NCI-H2081 (cell line): ENCODE measurements around the gene KMT2A.

Experiments
- DNase-seq, 2 experiments: peaks; one replicate each; lab custom pipeline; 2025; lab: John Stamatoyannopoulos, UW

The KMT2A gene

DNA sequence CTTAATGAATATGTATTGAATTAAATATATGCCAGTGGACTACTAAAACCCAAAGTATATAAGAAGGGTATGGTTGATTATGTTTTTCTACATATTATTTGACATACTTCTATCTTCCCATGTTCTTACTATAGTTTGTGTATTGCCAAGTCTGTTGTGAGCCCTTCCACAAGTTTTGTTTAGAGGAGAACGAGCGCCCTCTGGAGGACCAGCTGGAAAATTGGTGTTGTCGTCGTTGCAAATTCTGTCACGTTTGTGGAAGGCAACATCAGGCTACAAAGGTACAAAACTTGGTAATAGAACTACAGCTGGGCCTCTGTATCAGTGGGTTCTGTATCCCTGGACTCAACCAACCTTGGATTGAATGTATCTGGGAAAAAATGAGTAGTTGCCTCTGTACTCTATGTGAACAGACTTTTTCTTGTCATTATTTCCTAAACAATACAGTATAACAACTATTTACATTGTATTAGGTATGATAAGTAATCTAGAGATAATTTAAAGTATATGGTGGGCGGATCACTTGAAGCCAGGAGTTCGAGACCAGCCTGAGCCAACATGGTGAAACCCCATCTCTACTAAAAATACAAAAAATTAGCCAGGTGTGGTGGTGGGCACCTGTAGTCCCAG lies 52.3 kb downstream of the KMT2A start:
- peak; percentile 70 to 74 for DNase-seq

DNA sequence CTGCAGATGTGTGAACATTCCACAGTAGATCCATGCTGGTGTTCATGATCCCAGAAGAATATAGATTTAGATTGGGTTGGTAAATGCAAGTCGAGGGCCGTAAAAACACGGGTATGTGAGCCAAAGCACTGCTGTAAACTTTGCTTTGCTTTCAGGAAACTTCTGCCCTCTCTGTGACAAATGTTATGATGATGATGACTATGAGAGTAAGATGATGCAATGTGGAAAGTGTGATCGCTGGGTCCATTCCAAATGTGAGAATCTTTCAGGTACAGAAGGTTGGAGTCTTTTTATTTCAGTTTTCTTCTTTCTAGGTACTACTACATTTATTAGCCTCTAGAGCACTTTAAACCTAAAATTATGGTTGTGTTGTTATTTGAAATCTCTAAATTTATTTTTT lies 54.7 kb downstream of the KMT2A start:
- DNase-seq: no peak

DNA sequence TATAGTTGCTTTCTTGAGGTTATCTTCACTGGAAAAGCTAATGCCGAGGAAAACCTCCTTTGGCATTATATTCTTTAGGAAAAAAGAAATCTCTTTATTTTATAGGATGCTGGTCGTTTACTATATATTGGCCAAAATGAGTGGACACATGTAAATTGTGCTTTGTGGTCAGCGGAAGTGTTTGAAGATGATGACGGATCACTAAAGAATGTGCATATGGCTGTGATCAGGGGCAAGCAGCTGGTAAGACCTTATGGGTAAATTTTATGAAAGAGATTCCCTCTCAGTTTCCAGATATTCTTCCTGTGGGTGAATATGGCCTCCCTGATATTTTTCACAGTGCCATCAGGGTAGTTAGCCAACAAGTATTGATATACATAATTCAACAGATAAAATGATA lies 61.5 kb downstream of the KMT2A start:
- DNase-seq: no peak

DNA sequence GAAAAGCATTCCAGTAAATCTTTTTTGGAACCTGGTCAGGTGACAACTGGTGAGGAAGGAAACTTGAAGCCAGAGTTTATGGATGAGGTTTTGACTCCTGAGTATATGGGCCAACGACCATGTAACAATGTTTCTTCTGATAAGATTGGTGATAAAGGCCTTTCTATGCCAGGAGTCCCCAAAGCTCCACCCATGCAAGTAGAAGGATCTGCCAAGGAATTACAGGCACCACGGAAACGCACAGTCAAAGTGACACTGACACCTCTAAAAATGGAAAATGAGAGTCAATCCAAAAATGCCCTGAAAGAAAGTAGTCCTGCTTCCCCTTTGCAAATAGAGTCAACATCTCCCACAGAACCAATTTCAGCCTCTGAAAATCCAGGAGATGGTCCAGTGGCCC lies 66.9 kb downstream of the KMT2A start:
- DNase-seq: no peak

DNA sequence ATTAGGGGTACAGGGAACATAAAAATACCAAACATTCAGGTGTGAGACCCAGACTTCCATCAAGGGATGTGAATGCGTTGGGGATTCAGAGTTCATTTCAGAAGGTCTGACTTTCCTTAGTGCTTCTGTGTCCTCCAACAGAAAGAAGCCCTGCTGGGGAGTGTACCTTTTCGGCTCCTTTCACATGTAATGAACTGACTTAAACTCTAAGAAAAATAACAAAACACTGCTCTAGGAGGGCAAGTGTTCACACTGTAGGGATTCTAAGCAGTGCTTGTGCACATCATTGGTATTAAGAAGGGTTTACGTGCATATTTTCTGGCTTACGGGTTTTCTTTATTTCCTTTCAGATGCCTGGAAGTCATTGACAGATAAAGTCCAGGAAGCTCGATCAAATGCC lies 75.3 kb downstream of the KMT2A start:
- no peak for DNase-seq

DNA sequence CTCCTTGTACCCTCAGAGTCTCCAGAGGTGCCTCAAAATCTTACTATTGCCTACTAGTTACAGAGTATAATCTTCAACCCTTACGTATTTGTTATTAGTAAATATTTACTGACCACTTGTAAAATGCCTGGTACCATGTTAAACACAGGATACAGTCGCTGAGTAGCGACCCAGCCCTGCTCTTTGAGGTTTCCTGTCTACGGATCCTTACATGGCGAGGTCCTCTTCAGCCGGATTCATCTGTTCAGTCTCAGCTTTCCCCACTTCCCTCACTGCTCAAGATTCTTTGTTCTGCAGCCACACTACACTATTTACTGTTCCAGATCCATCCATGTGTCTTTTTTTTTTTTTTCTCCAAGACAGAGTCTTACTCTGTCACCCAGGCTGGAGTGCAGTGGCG lies 77.8 kb downstream of the KMT2A start:
- DNase-seq: no peak

GRCh38 chr11:118519549-118519948 lies 83.3 kb downstream of the KMT2A start:
- DNase-seq: no peak

DNA sequence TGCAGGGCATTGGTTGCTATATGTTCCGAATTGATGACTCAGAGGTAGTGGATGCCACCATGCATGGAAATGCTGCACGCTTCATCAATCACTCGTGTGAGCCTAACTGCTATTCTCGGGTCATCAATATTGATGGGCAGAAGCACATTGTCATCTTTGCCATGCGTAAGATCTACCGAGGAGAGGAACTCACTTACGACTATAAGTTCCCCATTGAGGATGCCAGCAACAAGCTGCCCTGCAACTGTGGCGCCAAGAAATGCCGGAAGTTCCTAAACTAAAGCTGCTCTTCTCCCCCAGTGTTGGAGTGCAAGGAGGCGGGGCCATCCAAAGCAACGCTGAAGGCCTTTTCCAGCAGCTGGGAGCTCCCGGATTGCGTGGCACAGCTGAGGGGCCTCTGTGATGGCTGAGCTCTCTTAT lies 85.6 kb downstream of the KMT2A start:
- no peak for DNase-seq

DNA sequence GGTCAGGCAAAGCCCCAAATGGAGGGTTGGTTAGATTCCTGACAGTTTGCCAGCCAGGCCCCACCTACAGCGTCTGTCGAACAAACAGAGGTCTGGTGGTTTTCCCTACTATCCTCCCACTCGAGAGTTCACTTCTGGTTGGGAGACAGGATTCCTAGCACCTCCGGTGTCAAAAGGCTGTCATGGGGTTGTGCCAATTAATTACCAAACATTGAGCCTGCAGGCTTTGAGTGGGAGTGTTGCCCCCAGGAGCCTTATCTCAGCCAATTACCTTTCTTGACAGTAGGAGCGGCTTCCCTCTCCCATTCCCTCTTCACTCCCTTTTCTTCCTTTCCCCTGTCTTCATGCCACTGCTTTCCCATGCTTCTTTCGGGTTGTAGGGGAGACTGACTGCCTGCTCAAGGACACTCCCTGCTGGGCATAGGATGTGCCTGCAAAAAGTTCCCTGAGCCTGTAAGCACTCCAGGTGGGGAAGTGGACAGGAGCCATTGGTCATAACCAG lies 86.3 kb downstream of the KMT2A start:
- DNase-seq: peak in 1 of 2 experiments; percentile 4

DNA sequence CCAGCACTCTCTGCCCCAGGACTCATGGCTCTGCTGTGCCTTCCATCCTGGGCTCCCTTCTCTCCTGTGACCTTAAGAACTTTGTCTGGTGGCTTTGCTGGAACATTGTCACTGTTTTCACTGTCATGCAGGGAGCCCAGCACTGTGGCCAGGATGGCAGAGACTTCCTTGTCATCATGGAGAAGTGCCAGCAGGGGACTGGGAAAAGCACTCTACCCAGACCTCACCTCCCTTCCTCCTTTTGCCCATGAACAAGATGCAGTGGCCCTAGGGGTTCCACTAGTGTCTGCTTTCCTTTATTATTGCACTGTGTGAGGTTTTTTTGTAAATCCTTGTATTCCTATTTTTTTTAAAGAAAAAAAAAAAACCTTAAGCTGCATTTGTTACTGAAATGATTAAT lies 88.1 kb downstream of the KMT2A start:
- DNase-seq: no peak

DNA sequence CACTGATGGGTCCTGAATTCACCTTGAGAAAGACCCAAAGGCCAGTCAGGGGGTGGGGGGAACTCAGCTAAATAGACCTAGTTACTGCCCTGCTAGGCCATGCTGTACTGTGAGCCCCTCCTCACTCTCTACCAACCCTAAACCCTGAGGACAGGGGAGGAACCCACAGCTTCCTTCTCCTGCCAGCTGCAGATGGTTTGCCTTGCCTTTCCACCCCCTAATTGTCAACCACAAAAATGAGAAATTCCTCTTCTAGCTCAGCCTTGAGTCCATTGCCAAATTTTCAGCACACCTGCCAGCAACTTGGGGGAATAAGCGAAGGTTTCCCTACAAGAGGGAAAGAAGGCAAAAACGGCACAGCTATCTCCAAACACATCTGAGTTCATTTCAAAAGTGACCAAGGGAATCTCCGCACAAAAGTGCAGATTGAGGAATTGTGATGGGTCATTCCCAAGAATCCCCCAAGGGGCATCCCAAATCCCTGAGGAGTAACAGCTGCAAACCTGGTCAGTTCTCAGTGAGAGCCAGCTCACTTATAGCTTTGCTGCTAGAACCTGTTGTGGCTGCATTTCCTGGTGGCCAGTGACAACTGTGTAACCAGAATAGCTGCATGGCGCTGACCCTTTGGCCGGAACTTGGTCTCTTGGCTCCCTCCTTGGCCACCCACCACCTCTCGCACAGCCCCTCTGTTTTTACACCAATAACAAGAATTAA lies 88.6 kb downstream of the KMT2A start:
- no peak for DNase-seq

DNA sequence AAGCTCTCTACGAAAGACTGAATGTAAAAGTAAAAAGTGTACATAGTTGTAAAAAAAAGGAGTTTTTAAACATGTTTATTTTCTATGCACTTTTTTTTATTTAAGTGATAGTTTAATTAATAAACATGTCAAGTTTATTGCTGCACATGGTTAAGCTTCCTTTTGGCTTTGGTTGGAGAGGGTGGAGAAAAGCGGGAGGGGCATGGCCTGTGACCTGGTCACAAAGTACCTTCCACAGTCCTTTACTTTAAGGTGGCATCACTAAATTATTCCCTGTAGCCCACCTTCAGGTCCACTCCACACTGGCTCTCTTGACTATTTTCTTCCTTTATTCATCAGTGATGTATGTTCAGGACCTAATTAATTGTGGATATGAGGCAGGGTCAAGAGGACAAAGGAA lies 90.4 kb downstream of the KMT2A start:
- DNase-seq: no peak

DNA sequence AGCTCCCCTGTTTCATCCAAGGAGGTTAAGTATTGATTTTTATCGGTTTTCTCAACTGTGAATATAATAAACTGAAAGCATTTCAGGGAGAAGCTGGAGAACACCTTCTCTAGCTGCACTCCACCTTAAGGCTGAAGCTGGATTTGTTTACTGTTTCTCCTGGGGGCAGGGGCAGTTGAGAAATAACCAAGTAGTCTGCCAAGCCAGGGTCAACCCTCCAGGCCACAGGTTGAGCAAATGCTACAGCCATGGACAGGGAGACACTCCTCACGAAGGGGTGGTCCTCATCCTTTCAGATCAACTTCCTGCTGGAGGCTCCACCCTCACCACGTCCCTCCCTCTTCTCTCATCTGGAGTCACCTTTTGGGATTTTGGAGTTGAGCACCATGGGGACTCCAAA lies 90.8 kb downstream of the KMT2A start, which contains the start of gene TTC36:
TSS of gene TTC36 (plus strand) at position 366 of the 400 bp plus-strand sequence. CDS start at position 387, 21 bp downstream.
- no peak for DNase-seq

GRCh38 chr11:118528511-118528910 lies 92.2 kb downstream of the KMT2A start:
- DNase-seq: no peak

GRCh38 chr11:118529584-118530175 lies 93.4 kb downstream of the KMT2A start:
- no peak for DNase-seq

DNA sequence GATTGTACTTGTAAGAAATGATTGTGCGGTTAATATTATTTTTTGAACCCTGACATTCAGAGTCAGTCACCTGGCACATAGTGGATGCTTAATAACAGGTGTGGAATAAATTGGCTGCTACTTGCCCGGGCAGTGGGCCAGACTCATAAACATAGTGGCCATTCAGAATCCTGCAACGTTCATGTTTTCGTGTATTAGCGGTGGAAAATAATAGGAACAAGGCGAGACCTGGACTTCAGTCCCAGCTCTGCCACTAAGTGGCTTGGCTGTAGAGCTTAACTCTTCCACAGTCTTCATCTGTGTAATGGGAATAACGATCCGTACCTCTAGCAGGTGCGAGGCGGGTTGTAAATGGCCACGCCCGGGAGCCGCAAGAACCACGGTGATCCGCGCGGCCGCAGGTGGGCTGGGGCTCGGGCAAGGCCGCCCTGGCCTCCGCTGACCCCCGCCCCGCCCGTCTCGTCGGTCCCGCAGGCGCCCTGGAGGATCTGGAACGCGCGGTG lies 93.9 kb downstream of the KMT2A start:
- DNase-seq: peak; percentile 70 to 92

- DNase-seq: peak; percentile 55 to 83
These were observed 94.6 kb downstream of the KMT2A start, which contains the start of gene TMEM25 for GRCh38 chr11:118530683-118531596. TSS of gene TMEM25 (plus strand) at chr11:118531192. CDS start at chr11:118531802, 610 bp downstream.

GRCh38 chr11:118531597-118532084 lies 95.3 kb downstream of the KMT2A start:
- DNase-seq: no peak

DNA sequence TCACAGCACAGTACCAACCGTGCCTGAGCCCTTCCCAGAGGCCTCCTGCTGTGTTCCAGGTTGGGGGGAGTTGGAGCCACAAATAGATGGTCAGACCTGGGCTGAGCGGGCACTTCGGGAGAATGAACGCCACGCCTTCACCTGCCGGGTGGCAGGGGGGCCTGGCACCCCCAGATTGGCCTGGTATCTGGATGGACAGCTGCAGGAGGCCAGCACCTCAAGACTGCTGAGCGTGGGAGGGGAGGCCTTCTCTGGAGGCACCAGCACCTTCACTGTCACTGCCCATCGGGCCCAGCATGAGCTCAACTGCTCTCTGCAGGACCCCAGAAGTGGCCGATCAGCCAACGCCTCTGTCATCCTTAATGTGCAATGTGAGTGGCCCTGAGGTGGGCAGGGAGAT lies 95.8 kb downstream of the KMT2A start:
- no peak for DNase-seq

DNA sequence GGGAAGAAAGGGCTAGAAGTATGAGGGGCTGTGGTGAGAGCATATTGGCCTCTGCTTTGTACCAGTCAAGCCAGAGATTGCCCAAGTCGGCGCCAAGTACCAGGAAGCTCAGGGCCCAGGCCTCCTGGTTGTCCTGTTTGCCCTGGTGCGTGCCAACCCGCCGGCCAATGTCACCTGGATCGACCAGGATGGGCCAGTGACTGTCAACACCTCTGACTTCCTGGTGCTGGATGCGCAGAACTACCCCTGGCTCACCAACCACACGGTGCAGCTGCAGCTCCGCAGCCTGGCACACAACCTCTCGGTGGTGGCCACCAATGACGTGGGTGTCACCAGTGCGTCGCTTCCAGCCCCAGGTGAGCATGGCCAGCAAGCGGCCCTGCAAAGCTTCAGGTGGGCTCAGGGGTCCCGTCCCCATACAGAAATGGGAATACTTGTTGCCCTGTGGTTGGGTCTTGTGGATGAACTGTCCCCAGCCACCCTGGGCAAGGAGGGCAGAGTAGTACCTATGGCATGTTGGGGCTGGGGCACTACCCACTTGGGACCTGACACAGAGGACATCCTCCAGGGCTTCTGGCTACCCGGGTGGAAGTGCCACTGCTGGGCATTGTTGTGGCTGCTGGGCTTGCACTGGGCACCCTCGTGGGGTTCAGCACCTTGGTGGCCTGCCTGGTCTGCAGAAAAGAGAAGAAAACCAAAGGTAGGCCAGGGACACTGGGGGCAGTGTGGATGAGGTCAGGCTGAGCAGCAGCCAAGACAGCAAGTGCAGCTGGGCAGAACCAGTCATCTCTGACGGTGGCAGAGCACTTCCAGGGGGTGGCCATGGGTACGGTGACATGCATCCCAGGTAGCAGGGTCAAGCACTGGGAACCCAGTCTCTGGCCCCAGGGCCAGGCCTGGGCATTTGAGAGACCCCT lies 96.8 kb downstream of the KMT2A start:
- no peak for DNase-seq
